Stimulated activated naive CD8-positive, alpha-beta T cell treated with anti-CD3 and anti-CD28 coated beads, Interleukin-15, Interleukin-2, amounts not matched to agents 100 ng/mL and 50 ng/mL, for 24 hours (primary cell): Measurements from ENCODE around the gene PDSS2.

ENCODE experiments used
- H3K27ac Mint-ChIP-seq: one replicate; pipeline ENCODE4 v1.8.0; 2021; ENCODE audit warnings: mild to moderate bottlenecking, mixed read lengths
- H3K27me3 Mint-ChIP-seq: one replicate; pipeline ENCODE4 v1.8.0; 2021; ENCODE audit warnings: mixed read lengths
- H3K36me3 Mint-ChIP-seq: one replicate; pipeline ENCODE4 v1.8.0; 2021; ENCODE audit warnings: low read depth, mixed read lengths
- H3K4me1 Mint-ChIP-seq: one replicate; pipeline ENCODE4 v1.8.0; 2021; ENCODE audit warnings: low read depth, mixed read lengths
- H3K4me3 Mint-ChIP-seq: one replicate; pipeline ENCODE4 v1.8.0; 2021; ENCODE audit warnings: mild to moderate bottlenecking, mixed read lengths
- H3K9me3 Mint-ChIP-seq: one replicate; pipeline ENCODE4 v1.8.0; 2021; ENCODE audit warnings: mixed read lengths

Gene PDSS2, protein sequence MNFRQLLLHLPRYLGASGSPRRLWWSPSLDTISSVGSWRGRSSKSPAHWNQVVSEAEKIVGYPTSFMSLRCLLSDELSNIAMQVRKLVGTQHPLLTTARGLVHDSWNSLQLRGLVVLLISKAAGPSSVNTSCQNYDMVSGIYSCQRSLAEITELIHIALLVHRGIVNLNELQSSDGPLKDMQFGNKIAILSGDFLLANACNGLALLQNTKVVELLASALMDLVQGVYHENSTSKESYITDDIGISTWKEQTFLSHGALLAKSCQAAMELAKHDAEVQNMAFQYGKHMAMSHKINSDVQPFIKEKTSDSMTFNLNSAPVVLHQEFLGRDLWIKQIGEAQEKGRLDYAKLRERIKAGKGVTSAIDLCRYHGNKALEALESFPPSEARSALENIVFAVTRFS

DNA sequence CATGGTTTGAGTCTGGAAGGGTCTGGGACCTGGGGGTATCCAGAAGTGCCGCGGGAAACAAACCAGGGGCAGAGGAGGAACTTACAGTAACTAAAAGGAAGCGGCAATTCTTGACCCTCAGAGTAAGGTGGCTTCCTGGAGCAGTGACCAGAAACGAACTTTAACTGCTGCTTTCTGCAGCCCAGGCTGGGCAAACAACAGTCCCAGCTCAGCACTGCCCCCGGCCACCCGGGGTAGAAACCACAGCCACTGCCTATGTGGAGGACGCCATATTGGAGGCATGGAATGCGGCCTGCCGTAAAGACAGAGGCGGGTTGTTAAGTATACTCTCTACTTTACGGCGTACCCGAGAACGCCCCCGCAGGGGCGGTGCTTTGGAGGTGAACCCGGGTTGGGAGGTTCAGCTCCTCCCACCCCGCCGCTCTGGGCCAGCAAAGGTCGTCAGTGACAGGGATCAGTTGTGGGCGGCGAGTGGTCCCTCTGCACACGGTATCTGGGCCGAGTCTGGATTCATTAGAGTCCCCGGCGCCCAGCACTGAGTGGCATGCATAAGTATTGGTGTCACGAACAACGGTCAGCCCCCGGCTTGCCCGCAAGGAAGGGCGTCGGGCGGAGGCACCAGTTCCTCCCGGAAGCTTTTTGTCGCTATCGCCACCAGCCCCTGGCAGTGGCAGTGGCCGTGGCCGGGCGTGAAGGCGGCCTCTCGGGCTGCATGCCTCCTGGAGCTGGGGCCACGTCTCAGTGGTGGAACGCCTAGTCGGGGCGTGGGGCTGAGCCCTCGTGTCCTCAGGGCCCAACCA lies at the start of gene PDSS2:
TSS of gene PDSS2 (minus strand) at position 282 of the 800 bp plus-strand sequence. CDS start at position 3, 279 bp downstream.
- Mint-ChIP-seq H3K4me1 (peaks cover 29% of the 10 kb centered on the region), H3K4me3 (peak within 1 kb of the TSS; percentile 97), H3K27me3 (no peaks in the 10 kb centered on the region), H3K27ac (peak within 1 kb of the TSS; percentile 91), H3K9me3 (no peaks in the 10 kb centered on the region), H3K36me3 (no peaks in the 10 kb centered on the region)

- Mint-ChIP-seq H3K27me3 (peaks cover 18% of the 10 kb centered on the region), H3K4me3 (no peak overlapping the region), H3K4me1 (no peaks in the 10 kb centered on the region), H3K27ac (no peak overlapping the region), H3K36me3 (no peaks in the 10 kb centered on the region), H3K9me3 (no peaks in the 10 kb centered on the region)
Measured at GRCh38 chr6:107506145-107506544, 46.8 kb upstream of the PDSS2 start.

GRCh38 chr6:107504270-107505026 lies 45.1 kb upstream of the PDSS2 start:
- Mint-ChIP-seq H3K27me3 (peaks cover 19% of the 10 kb centered on the region), H3K4me3 (no peak overlapping the region), H3K4me1 (no peaks in the 10 kb centered on the region), H3K9me3 (no peaks in the 10 kb centered on the region), H3K36me3 (no peaks in the 10 kb centered on the region), H3K27ac (no peak overlapping the region)

DNA sequence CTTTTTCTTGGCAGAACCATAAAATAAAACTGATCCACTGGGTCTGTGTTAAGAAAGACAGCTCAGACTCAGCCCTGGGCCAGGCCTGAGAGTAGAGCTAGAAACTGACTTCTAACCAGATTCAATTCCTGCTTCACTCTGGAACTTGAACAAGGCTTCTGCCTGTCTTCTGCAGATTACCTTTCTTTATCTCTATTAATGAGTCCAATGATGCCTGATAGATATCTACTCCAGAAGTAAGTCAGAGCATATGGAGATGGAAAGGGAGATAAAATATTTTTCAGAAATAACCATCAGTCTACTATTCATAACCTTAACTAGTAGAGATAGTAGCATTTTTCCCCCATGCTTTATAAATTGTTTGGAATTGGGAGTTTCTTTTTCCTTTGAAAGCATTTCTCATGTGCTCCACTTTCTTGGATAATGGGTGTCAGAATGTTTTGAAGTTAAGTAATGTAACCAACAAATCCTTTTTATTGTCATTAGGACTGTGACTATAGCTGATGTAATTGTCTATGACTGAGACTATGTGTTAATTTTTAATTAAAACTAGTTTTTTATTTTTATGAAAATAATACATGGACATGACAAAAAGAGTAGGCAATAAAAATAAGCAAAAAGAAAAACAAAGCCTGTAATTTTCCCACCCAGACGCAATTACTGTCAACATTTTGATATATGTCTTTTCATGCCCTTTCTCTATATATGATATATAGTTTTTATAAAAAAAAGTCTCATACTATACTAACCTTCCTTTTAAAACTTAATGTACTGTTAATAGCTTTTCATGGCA lies 37.7 kb upstream of the PDSS2 start:
- no peaks in the 10 kb centered on the region for H3K36me3 Mint-ChIP-seq
- no peak overlapping the region for H3K27ac Mint-ChIP-seq
- H3K27me3 Mint-ChIP-seq = peaks cover 38% of the 10 kb centered on the region
- no peak overlapping the region for H3K4me3 Mint-ChIP-seq
- no peaks in the 10 kb centered on the region for H3K9me3 Mint-ChIP-seq
- peaks cover 3% of the 10 kb centered on the region for H3K4me1 Mint-ChIP-seq

DNA sequence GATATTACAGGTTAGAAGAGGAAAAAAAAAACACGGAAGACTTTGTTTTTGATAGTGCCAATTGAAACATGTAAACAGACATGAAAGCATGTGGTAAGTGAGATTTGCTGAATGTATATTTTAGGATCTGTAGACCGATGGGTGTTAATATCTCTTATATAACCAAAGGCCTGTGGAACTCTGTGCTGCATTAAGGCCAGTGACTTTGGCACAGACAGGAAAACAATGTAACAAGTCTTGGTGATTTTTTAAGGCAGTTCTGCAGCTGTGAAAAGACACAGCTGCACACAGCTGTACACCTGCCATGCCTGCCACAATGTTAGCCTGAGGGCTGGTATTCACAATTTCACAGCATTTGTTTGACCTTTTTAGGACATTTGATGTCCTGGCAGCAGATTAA lies 36.6 kb upstream of the PDSS2 start:
- Mint-ChIP-seq H3K36me3 (no peaks in the 10 kb centered on the region), H3K27ac (no peak overlapping the region), H3K27me3 (peaks cover 34% of the 10 kb centered on the region), H3K4me1 (peaks cover 11% of the 10 kb centered on the region), H3K9me3 (no peaks in the 10 kb centered on the region), H3K4me3 (no peak overlapping the region)

DNA sequence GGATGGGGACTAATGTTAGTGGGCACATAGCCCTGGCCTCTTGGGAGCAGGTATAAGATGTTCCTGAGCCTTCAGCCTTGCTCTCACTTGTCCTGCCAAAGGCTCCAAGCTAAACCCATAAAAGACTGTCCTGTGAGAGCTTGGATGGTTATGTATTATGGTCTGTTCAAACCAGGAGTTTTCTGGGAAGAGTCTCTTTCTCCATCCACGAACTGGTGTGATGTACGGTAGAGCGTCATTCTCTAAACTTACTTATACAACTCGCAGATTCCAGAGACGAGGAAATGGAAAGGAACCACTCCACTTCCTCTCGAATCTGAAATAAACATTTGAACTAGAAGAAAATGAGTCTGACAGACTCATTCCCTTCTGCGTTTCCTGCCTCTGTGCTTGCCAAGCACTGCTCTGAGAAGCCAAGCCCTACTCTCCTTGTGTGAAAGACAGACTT lies 35.9 kb upstream of the PDSS2 start:
- Mint-ChIP-seq H3K27ac (no peak overlapping the region), H3K9me3 (no peaks in the 10 kb centered on the region), H3K36me3 (no peaks in the 10 kb centered on the region), H3K4me3 (no peak overlapping the region), H3K27me3 (peaks cover 38% of the 10 kb centered on the region), H3K4me1 (peaks cover 16% of the 10 kb centered on the region)

DNA sequence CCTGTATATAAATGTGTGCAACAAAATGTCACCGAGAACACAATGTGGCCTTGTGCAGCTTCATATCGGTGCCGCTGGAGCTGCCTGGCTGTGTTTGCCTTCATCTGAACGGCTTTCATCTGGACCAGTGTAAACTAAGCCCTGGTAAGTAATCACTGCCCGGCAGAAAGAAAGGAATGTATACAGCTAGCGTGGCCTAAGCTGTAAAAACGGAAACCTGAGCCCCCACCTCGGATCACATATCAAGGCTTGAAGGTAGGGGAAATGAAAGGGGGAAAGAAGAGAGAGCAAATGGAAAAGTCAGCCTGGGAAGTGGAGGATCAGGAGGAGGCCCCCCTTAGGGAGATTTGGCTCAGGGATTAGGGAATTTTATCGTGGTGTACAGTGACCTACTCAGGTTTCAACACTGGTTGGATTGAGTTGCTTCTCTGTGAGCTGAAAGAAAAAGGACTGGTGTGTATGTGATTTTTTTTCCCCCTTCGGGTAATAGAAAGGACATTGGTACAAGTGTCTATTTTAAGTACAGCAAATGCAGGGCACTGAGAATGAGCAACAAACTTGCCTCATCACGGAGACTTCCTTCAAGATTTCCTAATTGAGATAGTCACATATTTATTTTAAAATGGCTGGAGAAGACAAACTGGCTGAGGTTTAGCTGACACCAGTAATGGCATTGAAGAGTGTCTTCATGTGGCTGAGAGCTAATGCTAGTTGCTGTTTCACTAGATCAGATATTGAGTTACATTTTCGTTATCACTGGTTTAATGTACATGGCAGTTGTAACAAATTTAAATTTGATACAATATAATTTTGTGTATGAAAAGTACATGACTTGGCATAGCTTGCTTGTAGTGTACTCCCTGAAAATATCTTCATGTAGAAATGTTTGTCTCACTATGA lies 34.0 kb upstream of the PDSS2 start:
- Mint-ChIP-seq H3K36me3 (no peaks in the 10 kb centered on the region), H3K4me3 (no peak overlapping the region), H3K27me3 (peaks cover 37% of the 10 kb centered on the region), H3K27ac (no peak overlapping the region), H3K9me3 (no peaks in the 10 kb centered on the region), H3K4me1 (peaks cover 23% of the 10 kb centered on the region)

DNA sequence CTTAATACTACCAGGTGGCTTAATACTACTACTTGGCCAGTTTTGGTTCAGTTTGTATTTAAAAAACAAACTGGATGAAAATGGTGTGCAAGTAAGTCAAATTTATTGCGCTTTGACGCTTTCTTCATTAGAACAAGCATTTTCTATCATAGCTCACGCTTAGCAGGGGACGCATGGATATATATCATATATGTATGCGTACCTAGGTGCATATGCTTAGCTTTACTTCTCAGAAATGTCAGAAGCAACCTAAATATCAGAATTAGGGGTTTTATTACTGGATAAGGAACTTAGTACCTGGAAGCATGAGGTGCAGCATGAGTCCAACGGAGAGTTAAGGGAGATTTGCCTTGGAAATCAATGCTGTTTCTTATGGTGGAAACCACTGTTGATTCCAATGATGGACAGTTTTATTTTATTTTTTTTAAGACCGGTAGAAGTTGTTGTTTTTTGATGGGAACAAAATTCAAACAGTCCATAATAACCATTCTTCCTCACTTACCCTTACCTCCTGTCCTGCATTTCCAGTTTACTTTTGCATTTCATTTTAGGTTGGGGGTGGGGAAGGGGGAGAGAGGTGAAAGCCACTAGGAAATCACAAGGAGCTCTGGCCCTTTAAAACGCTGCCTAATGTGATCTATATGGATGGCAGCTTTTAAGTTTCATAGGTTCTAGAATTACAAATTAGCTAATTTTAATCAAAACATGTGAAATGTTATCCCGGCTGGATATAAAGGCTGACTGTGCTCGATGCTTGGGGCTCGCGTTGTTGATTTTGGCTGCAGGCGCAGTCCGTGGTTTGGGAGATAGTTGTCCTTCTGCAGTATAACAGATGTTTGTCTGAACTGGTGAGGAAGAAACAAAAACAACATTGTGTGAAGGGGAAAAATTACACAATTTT lies 32.6 kb upstream of the PDSS2 start:
- Mint-ChIP-seq H3K4me1 (peaks cover 28% of the 10 kb centered on the region), H3K9me3 (no peaks in the 10 kb centered on the region), H3K27ac (no peak overlapping the region), H3K4me3 (peak overlapping the region; percentile 89), H3K27me3 (peaks cover 49% of the 10 kb centered on the region), H3K36me3 (no peaks in the 10 kb centered on the region)

GRCh38 chr6:107491138-107491609 lies 31.8 kb upstream of the PDSS2 start:
- H3K36me3 Mint-ChIP-seq = no peaks in the 10 kb centered on the region
- peak overlapping the region; percentile 89 for H3K4me3 Mint-ChIP-seq
- peaks cover 47% of the 10 kb centered on the region for H3K27me3 Mint-ChIP-seq
- H3K27ac Mint-ChIP-seq = no peak overlapping the region
- no peaks in the 10 kb centered on the region for H3K9me3 Mint-ChIP-seq
- peaks cover 28% of the 10 kb centered on the region for H3K4me1 Mint-ChIP-seq

DNA sequence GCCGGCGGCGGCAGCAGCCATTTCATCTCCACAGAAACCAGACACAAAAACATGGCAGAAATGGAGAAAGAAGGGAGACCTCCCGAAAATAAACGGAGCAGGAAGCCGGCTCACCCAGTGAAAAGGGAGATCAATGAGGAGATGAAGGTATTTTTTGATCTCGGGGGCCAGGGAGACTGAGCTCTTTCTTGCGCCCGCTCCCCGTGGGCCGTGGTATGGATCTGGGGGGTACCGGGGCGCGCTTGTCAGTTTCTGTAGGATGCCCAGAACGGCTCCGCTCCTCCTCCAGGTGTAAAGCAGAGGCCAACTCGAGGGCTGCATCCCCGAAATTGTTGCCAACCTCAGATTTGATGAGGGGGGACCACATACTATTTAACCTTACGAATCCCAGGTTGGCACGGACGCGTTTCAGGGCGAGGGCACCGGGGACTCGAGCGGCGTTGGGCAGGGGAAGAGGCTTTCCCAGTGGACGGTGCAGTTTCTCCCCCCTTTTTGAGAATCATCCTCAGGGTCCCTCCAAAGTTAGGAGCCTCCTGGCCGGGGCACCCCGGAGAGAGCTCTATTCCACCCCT lies 31.3 kb upstream of the PDSS2 start:
- Mint-ChIP-seq H3K4me3 (peak overlapping the region; percentile 89), H3K27ac (no peak overlapping the region), H3K27me3 (peaks cover 47% of the 10 kb centered on the region), H3K36me3 (no peaks in the 10 kb centered on the region), H3K4me1 (peaks cover 28% of the 10 kb centered on the region), H3K9me3 (no peaks in the 10 kb centered on the region)

DNA sequence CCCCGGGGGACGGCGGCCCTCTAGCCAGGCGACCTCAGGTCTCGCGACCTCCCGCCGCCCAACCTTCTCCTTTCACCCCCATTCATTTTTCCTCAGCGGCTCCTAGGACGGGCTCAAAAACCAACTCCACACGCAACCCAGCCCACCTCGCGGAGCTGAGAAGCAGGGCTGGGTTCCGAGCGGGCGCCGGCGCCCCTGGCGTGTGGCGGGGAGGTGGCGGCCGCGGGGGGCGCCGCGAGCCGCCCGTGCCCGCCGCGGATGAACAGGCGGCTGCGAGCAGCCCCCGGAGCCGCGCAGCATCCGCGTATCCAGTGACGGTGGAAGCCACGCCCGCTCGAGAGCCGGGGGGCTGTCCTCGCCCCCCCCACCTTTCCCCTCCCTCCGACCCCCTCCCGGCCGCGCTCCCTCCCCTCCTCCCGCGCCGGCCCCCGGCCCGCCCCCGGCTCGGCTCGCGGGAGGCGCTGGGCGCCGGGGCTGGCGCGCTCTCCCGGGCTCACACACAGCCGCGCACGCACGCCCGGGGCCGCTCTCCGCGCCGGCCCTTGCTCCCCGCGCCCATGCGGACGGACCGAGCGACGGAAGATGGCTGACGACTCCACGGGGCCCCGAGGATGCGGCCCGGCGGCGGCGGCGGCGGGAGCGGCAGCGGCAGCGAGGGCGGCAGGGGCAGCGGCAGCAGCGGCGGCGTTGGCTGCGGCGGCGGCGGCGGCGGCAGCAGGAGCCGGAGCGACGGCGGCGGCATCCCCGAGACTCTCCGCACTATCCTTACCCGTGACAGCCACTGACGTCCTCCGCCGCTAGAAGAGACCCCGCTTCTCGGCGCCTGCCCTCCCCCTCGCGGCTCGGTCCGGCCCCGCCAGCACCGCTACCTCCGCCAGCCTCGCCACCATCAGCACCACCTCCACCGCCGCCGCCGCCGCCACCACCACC lies 30.5 kb upstream of the PDSS2 start, which contains the start of gene SOBP:
TSS of gene SOBP (plus strand) at position 482 of the 930 bp plus-strand sequence. CDS start 500 bp downstream, outside the sequence.
- no peak within 1 kb of the TSS for H3K27ac Mint-ChIP-seq
- no peaks in the 10 kb centered on the region for H3K9me3 Mint-ChIP-seq
- peaks cover 26% of the 10 kb centered on the region for H3K4me1 Mint-ChIP-seq
- H3K36me3 Mint-ChIP-seq = no peaks in the 10 kb centered on the region
- H3K27me3 Mint-ChIP-seq = peaks cover 45% of the 10 kb centered on the region
- peak within 1 kb of the TSS; percentile 89 for H3K4me3 Mint-ChIP-seq
